PC-9 (cell line): ENCODE results near the gene PKD2.

Source experiments
- EZH2 ChIP-seq: fragments of 200-600 bp; sonication (generic); IDR thresholded peaks from 2 replicates; pipeline ENCODE4 v1.8.0; 2017; ENCODE audit warnings: antibody characterized with exemption, low read depth
- TF ChIP-seq, protein P1 (sequence below): fragments of 200-600 bp; sonication (generic); conservative IDR thresholded peaks from 2 replicates; pipeline ENCODE4 v1.6.1; 2017; ENCODE audit warnings: mixed run types, antibody characterized with exemption, mild to moderate bottlenecking, moderate library complexity

DNA sequence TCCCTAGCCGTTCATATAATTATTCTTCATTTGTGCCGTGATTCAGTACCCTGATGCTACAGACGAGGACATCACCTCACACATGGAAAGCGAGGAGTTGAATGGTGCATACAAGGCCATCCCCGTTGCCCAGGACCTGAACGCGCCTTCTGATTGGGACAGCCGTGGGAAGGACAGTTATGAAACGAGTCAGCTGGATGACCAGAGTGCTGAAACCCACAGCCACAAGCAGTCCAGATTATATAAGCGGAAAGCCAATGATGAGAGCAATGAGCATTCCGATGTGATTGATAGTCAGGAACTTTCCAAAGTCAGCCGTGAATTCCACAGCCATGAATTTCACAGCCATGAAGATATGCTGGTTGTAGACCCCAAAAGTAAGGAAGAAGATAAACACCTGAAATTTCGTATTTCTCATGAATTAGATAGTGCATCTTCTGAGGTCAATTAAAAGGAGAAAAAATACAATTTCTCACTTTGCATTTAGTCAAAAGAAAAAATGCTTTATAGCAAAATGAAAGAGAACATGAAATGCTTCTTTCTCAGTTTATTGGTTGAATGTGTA, 24.9 kb upstream of the PKD2 start:
- TF ChIP-seq, protein P1, sequence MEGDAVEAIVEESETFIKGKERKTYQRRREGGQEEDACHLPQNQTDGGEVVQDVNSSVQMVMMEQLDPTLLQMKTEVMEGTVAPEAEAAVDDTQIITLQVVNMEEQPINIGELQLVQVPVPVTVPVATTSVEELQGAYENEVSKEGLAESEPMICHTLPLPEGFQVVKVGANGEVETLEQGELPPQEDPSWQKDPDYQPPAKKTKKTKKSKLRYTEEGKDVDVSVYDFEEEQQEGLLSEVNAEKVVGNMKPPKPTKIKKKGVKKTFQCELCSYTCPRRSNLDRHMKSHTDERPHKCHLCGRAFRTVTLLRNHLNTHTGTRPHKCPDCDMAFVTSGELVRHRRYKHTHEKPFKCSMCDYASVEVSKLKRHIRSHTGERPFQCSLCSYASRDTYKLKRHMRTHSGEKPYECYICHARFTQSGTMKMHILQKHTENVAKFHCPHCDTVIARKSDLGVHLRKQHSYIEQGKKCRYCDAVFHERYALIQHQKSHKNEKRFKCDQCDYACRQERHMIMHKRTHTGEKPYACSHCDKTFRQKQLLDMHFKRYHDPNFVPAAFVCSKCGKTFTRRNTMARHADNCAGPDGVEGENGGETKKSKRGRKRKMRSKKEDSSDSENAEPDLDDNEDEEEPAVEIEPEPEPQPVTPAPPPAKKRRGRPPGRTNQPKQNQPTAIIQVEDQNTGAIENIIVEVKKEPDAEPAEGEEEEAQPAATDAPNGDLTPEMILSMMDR: no peak
- no peak for TF ChIP-seq EZH2
